NCI-H128 (cell line): ENCODE measurements around the gene ZCCHC14.
"Not testable (repeated sequence)": the region's sequence is repeated elsewhere in the genome, so short reads cannot be mapped to it uniquely, and the experiment has no call there.

Experiments
- DNase-seq: peaks from one replicate; lab custom pipeline; 2025; ENCODE audit not compliant: unreplicated experiment; lab: John Stamatoyannopoulos, UW

ZCCHC14 gene

GRCh38 chr16:87497767-87498290 lies 5.0 kb upstream of the ZCCHC14 start:
- not testable (repeated sequence) for DNase-seq

- DNase-seq = not testable (repeated sequence)
Measured at GRCh38 chr16:87497023-87497766, 4.4 kb upstream of the ZCCHC14 start.

- DNase-seq = no peak
Measured at GRCh38 chr16:87496447-87496801, 3.6 kb upstream of the ZCCHC14 start.

- no peak for DNase-seq
Measured at GRCh38 chr16:87495578-87496446, 3.0 kb upstream of the ZCCHC14 start.

GRCh38 chr16:87493608-87494280 lies 920 bp upstream of the ZCCHC14 start:
- no peak for DNase-seq

GRCh38 chr16:87492291-87492630 lies 563 bp downstream of the ZCCHC14 start:
- DNase-seq = no peak

- no peak for DNase-seq
Measured at GRCh38 chr16:87491522-87492290, 1.1 kb downstream of the ZCCHC14 start.

GRCh38 chr16:87490799-87491521 lies 1.9 kb downstream of the ZCCHC14 start:
- not testable (repeated sequence) for DNase-seq

- no peak for DNase-seq
Measured at GRCh38 chr16:87490096-87490798, 2.6 kb downstream of the ZCCHC14 start.

GRCh38 chr16:87489434-87490045 lies 3.3 kb downstream of the ZCCHC14 start:
- no peak for DNase-seq

- DNase-seq = not testable (repeated sequence)
Measured at GRCh38 chr16:87488960-87489359, 3.9 kb downstream of the ZCCHC14 start.

GRCh38 chr16:87487361-87487924 lies 5.4 kb downstream of the ZCCHC14 start:
- DNase-seq = no peak

GRCh38 chr16:87486713-87487247 lies 6.0 kb downstream of the ZCCHC14 start:
- no peak for DNase-seq

- no peak for DNase-seq
Measured at GRCh38 chr16:87486282-87486681, 6.5 kb downstream of the ZCCHC14 start.

GRCh38 chr16:87485792-87486191 lies 7.0 kb downstream of the ZCCHC14 start:
- DNase-seq = not testable (repeated sequence)

- DNase-seq = no peak
Measured at GRCh38 chr16:87484487-87485331, 8.1 kb downstream of the ZCCHC14 start.

- no peak for DNase-seq
Measured at GRCh38 chr16:87483481-87483880, 9.3 kb downstream of the ZCCHC14 start.

GRCh38 chr16:87482670-87483069 lies 10.2 kb downstream of the ZCCHC14 start:
- not testable (repeated sequence) for DNase-seq
